Measurements from ENCODE around the gene SPATA20. TPM values are rescaled to one million over a fixed set of nuclear protein-coding genes. Genes with fewer than 3 reads are reported as not detected.

SPATA20 gene
- total RNA-seq, 2 donors from 2014 or later, result 9.1 to 12.7 TPM

DNA sequence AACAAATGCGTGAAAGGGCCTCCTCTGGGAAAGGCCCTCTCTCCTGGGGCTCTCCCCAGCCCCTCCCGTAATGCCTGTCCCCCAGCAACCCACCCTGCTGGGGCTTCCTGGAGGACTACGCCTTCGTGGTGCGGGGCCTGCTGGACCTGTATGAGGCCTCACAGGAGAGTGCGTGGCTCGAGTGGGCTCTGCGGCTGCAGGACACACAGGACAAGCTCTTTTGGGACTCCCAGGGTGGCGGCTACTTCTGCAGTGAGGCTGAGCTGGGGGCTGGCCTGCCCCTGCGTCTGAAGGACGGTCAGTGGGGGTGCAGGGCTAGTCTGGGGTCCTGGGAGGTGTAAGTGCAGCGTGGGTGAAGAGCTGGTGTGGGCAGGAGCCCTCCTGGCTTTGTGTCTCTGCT, 4.9 kb downstream of the SPATA20 start:
- Mint-ChIP-seq H3K27ac (no peak overlapping the region), H3K36me3 (ENCODE audit: low read depth) (no peaks in the 10 kb centered on the region), H3K9me3 (no peaks in the 10 kb centered on the region), H3K27me3 (no peaks in the 10 kb centered on the region), H3K4me1 (peaks cover 6% of the 10 kb centered on the region), H3K4me3 (no peak overlapping the region)
- no peak for ATAC-seq (replicated peaks)

DNA sequence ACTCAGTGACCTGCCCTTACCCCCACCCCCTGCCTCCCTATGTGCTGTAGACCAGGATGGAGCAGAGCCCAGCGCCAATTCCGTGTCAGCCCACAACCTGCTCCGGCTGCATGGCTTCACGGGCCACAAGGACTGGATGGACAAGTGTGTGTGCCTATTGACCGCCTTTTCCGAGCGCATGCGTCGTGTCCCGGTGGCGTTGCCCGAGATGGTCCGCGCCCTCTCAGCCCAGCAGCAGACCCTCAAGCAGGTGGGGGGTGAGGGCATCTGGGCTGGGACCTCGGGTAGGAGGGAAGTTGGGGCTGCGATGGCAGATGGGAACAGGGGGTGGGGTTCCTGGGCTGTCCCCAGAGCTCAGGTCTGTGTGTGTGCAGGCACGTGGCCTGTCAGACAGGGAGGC, 7.2 kb downstream of the SPATA20 start:
- no peak overlapping the region for H3K27ac Mint-ChIP-seq
- H3K36me3 Mint-ChIP-seq (ENCODE audit: low read depth), result no peaks in the 10 kb centered on the region
- peaks cover 6% of the 10 kb centered on the region for H3K4me1 Mint-ChIP-seq
- peaks cover 10% of the 10 kb centered on the region for H3K27me3 Mint-ChIP-seq
- H3K9me3 Mint-ChIP-seq, result no peaks in the 10 kb centered on the region
- no peak overlapping the region for H3K4me3 Mint-ChIP-seq
- no peak for ATAC-seq (replicated peaks)

DNA sequence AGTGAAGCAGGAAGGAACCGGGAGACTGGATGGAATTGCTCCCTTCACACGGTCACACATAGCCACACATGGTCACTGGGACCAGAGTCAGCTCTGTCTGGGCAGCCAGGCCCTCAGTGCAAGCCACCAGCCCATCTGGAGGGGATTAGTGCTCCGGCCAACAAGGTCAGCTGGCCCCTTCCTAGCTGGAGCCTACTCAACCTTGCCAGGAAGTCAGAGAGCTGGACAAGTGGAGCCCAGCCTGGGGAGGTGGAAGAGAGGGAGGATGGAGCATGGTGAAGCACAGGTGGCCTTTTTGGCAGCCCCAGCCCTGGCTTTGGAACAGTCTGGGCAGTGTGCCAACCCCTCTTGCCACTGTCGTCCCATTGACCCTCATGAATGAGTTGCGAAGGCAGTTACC, 9.8 kb downstream of the SPATA20 start:
- Mint-ChIP-seq H3K9me3 (no peaks in the 10 kb centered on the region), H3K27ac (no peak overlapping the region), H3K27me3 (peaks cover 10% of the 10 kb centered on the region), H3K36me3 (ENCODE audit: low read depth) (no peaks in the 10 kb centered on the region), H3K4me3 (no peak overlapping the region), H3K4me1 (peaks cover 6% of the 10 kb centered on the region)
- no peak for ATAC-seq (replicated peaks)

DNA sequence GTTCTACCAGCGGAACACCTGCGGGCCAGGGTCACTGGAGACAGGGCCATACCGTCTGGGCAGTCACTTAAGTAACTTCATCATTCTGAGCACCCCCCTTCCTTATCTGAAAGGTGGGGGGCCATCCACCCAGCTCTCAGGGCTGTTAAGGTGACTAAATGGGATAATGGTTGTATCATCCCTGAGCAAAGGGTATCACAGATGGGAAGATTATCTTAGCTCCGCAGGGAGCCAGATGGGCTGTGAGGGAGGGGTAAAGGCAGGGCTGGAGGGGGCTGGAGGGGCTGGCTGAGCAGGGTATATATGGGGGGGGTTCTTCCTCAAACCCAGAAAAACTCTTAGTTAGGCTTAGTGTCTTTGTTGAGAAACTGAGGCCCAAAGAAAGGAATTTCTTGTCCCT, 10.7 kb downstream of the SPATA20 start:
- H3K27ac Mint-ChIP-seq, result no peak overlapping the region
- H3K27me3 Mint-ChIP-seq, result peaks cover 17% of the 10 kb centered on the region
- no peaks in the 10 kb centered on the region for H3K9me3 Mint-ChIP-seq
- ATAC-seq (replicated peaks), result no peak
- H3K36me3 Mint-ChIP-seq (ENCODE audit: low read depth), result no peaks in the 10 kb centered on the region
- peaks cover 6% of the 10 kb centered on the region for H3K4me1 Mint-ChIP-seq
- no peak overlapping the region for H3K4me3 Mint-ChIP-seq

DNA sequence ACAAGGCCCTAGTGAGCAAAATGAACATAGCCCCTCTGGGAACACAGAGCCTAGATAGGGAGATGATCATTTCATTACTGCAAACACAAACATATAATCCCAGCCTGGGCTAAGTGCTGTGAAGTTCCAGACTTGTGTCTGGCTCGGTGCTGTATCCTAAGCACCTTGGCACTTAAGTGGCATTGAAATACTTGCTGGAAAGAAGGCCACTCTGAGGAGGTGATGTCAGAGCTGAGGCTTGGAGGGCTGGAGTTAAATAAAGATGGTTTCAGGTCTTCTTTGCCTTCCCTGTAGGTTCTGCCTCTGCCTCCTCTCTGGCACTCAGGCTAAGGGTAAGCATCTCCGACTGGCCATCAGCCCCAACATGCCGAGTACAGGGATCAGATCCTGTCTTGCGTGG, 11.1 kb downstream of the SPATA20 start:
- Mint-ChIP-seq H3K4me1 (peaks cover 6% of the 10 kb centered on the region), H3K36me3 (ENCODE audit: low read depth) (no peaks in the 10 kb centered on the region), H3K4me3 (no peak overlapping the region), H3K27me3 (peaks cover 17% of the 10 kb centered on the region), H3K27ac (no peak overlapping the region), H3K9me3 (no peaks in the 10 kb centered on the region)
- ATAC-seq (replicated peaks), result no peak

DNA sequence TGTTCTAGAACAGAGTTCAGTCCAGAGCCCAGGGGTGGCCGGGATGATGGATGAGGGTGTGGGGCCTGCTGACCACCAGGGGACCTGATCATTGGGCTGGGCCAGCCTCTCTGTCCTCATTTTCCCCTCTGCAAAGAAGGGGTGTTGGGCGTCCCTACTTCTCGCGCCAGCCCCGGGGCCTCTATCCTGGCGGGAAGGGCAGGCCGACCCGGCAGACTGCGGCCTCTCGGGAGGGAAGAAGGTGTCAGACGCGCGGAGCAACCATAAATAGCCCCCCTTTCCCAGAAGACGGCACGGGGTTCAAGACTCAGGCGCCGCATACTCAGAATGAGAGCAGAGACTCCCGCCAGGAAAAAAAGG, 11.6 kb downstream of the SPATA20 start:
- peaks cover 22% of the 10 kb centered on the region for H3K27me3 Mint-ChIP-seq
- no peaks in the 10 kb centered on the region for H3K9me3 Mint-ChIP-seq
- H3K27ac Mint-ChIP-seq, result no peak overlapping the region
- no peak for ATAC-seq (replicated peaks)
- H3K4me3 Mint-ChIP-seq, result peak overlapping the region; percentile 73
- H3K36me3 Mint-ChIP-seq (ENCODE audit: low read depth), result no peaks in the 10 kb centered on the region
- peaks cover 6% of the 10 kb centered on the region for H3K4me1 Mint-ChIP-seq

DNA sequence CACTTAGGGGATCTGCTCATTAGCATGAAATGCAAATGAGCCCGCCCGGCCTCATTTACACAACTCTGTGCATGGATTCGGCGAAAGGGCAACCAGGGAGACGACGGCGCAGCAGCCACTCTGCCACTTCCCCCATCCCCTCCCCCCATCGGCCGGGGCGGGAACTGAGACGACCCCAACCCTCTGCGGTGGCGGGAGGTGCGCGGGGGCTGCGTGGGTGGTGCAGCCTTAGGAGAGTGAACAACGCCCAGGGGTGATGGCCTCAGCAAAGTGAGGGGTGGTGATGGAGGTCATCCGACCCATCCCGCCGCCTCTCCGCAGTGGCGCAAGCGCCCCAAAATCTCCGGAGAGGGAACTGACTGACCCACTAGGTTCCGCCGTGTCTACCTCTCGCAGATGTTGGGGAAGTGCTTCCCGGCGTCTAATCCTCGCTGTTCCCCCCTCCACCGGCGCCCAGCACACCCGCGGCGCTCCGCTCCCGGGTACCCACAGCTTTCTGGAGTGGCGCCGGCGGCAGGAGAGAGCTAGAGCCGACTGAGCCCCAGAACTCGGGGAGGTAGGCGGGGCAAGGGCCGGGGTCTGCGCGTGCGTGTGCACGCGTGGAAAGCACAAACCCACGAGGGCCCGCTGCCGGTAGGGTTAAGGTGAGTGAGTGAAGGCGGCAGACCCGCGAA, 12.1 kb downstream of the SPATA20 start:
- no peaks in the 10 kb centered on the region for H3K36me3 Mint-ChIP-seq (ENCODE audit: low read depth)
- no peaks in the 10 kb centered on the region for H3K9me3 Mint-ChIP-seq
- peaks cover 26% of the 10 kb centered on the region for H3K27me3 Mint-ChIP-seq
- H3K4me1 Mint-ChIP-seq, result peaks cover 6% of the 10 kb centered on the region
- H3K4me3 Mint-ChIP-seq, result peak overlapping the region; percentile 73
- no peak for ATAC-seq (replicated peaks)
- no peak overlapping the region for H3K27ac Mint-ChIP-seq

DNA sequence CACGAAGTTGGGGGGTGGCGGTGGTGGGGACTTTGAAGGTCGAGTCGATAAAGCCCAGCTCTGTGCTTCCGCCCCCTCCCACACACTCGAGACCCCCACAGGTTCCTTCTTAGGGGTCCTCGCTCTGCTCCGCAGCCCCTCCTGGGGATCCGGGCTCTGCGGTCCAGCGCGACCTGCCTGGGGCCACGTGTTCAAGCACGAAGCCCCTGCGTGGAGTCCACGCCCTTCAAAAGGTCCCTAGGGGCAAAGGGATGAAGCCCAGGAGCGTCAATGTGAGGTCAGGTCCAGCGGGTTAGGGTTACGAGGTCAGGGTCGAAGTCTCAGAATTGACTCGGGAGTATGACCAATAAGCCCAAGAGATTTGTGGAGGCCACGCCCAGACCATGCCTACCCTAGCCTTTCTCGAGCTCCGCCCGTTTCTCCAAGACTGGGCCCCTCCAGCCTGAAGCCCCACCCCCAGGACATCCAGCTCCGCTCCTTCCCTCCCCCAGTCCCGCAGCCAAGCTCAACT, 12.8 kb downstream of the SPATA20 start:
- no peaks in the 10 kb centered on the region for H3K36me3 Mint-ChIP-seq (ENCODE audit: low read depth)
- H3K4me3 Mint-ChIP-seq, result peak overlapping the region; percentile 73
- H3K4me1 Mint-ChIP-seq, result peaks cover 2% of the 10 kb centered on the region
- H3K27me3 Mint-ChIP-seq, result peaks cover 29% of the 10 kb centered on the region
- H3K27ac Mint-ChIP-seq, result no peak overlapping the region
- peak; percentile 38 for ATAC-seq (replicated peaks)
- no peaks in the 10 kb centered on the region for H3K9me3 Mint-ChIP-seq

DNA sequence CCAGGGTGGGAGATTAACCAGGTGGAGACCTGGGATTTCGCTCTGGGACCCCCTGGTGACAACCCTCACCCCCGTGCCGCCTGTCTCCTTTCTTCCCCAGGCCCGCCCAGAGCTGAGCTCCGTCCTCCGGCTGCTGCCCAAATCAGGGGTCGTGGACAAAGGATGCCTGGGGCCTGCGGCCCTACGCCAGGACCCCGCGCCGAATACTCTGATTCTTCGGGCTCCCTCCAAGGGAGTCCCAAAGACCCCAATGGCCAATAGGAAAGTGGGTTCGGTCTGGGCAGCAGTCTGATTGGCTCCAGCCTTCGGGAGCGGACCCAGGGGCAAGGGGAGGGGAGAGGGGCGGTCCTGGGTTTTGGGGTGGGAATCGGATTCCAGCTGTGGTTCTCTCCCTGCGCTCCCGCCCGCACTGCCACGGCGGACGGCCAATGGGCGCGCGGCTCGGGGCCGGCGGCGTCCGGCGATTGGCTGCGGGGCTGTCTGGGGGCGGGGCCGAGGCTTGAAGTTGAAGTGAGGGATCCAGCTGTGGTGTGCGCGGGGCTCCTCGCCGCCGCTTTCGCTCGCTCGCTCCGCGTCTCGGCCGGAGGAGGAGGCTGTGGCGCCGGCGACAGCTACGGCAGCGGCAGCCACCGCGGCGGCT, 13.3 kb downstream of the SPATA20 start, which contains the start of gene CACNA1G:
Gene CACNA1G, plus strand, starts transcription at position 531 of the 640 bp plus-strand sequence. CDS start 745 bp downstream, outside the sequence.
- ATAC-seq (replicated peaks), result peak; percentile 96
- Mint-ChIP-seq H3K4me3 (peak within 1 kb of the TSS; percentile 73), H3K4me1 (no peaks in the 10 kb centered on the region), H3K27ac (no peak within 1 kb of the TSS), H3K9me3 (no peaks in the 10 kb centered on the region), H3K36me3 (ENCODE audit: low read depth) (no peaks in the 10 kb centered on the region), H3K27me3 (peaks cover 35% of the 10 kb centered on the region)

DNA sequence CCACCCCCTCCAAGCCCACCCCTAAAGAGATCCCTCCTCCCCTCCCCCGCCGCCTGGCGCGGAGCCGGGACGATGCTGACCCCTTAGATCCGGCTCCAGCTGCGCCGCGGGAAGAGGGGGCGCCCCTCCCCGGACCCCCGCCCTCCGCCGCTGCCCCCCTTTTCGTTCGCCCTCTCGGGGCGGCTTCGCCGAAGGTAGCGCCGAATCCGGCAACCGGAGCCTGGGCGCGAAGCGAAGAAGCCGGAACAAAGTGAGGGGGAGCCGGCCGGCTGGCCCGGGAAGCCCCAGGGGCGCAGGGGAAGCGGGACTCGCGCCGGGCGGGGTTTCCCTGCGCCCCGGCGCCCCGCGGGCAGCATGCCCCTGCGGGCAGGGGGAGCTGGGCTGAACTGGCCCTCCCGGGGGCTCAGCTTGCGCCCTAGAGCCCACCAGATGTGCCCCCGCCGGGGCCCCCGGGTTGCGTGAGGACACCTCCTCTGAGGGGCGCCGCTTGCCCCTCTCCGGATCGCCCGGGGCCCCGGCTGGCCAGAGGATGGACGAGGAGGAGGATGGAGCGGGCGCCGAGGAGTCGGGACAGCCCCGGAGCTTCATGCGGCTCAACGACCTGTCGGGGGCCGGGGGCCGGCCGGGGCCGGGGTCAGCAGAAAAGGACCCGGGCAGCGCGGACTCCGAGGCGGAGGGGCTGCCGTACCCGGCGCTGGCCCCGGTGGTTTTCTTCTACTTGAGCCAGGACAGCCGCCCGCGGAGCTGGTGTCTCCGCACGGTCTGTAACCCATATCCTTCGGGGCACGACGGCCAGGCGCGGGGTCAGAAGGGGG, 14.2 kb downstream of the SPATA20 start:
- Mint-ChIP-seq H3K27ac (no peak overlapping the region), H3K36me3 (ENCODE audit: low read depth) (no peaks in the 10 kb centered on the region), H3K27me3 (peaks cover 42% of the 10 kb centered on the region), H3K4me3 (no peak overlapping the region), H3K9me3 (no peaks in the 10 kb centered on the region), H3K4me1 (peaks cover 5% of the 10 kb centered on the region)
- ATAC-seq (replicated peaks), result no peak

DNA sequence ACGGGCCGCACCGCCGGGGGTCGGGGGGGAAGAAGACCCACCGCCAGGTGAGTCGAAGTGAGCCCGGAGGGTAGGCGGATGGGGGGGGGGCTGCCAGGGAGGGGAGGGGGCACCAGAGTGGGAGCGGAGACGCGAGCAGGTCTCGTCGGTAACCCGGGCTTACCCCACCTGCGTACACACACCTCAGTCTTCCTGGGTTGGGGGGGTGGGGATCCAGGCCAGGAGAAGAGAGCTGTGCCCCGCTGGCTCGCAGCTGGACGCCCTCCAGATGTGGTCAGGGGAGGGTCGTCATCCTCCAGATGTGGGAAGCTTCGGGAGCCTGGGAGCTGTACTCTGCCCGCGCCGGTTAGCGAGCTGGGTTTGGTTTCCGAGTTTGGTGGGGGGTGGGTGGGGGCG, 14.8 kb downstream of the SPATA20 start:
- peaks cover 48% of the 10 kb centered on the region for H3K27me3 Mint-ChIP-seq
- H3K36me3 Mint-ChIP-seq (ENCODE audit: low read depth), result no peaks in the 10 kb centered on the region
- peaks cover 5% of the 10 kb centered on the region for H3K4me1 Mint-ChIP-seq
- no peaks in the 10 kb centered on the region for H3K9me3 Mint-ChIP-seq
- no peak overlapping the region for H3K27ac Mint-ChIP-seq
- no peak overlapping the region for H3K4me3 Mint-ChIP-seq
- ATAC-seq (replicated peaks), result no peak

DNA sequence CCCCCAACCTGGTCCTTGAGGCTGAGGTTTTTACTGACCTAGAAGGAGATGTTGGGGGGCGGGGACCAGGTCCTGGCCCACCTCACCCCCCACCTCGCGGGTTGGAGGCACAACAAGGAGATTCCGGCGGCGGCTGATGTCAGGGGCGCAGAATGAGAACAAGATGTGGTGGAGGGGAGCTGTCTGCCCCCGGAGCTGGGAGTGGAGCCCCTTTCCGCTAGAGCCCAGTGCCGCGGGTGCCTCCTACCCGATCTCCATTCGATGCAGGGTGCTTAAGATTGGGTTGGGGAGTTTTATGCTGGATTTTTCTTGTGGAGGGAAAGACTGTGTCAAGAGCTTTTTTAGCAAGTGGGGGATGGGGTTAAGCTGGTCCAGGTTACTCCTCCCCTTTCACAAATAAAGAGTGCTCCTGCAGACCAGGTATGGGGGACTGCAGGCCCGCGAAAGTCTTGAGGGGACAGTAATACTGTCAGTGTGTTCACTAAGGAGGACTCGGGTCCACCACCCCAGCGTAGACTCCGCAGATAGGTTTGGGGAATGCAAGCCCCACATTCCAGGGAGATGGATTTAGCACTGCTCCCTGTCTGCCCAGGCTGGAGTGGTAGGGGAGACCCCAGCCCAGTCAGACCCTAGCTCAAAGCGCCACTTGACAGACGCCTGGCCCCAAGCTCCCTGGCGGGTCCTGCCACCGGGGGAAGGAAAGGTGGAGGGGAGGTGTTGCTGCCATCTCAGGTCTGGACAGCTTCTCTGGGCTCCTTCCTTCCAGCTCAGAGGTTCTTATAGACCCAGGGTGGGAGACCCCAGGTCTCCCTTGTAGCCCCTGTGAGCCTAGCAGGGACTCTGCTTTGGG, 15.5 kb downstream of the SPATA20 start:
- no peak for ATAC-seq (replicated peaks)
- H3K9me3 Mint-ChIP-seq, result no peaks in the 10 kb centered on the region
- no peak overlapping the region for H3K27ac Mint-ChIP-seq
- H3K4me1 Mint-ChIP-seq, result peaks cover 5% of the 10 kb centered on the region
- peak overlapping the region; percentile 13 for H3K4me3 Mint-ChIP-seq
- H3K36me3 Mint-ChIP-seq (ENCODE audit: low read depth), result no peaks in the 10 kb centered on the region
- peaks cover 47% of the 10 kb centered on the region for H3K27me3 Mint-ChIP-seq

DNA sequence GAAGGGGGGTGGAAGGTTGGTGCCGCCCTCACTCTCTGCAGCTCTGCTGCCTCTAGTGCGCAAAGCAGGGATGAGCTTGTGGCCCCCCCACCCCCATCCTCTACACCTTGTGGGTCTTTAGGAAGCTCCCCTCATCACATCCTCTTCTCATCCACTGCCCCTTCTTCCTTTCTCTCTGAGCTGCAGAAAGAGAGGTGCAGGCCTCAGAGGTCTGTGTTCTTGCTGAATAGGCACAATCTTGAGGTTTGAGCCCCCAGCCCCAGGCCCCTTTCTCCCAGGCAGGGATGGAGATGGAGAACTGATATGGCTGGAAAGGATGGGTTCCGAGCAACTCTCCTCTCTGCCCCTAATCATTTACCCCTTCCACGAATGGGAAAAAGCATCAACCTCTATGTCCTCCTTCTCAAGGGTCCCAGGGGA, 16.1 kb downstream of the SPATA20 start:
- no peak overlapping the region for H3K4me3 Mint-ChIP-seq
- peaks cover 5% of the 10 kb centered on the region for H3K4me1 Mint-ChIP-seq
- H3K27ac Mint-ChIP-seq, result no peak overlapping the region
- peaks cover 43% of the 10 kb centered on the region for H3K27me3 Mint-ChIP-seq
- no peaks in the 10 kb centered on the region for H3K36me3 Mint-ChIP-seq (ENCODE audit: low read depth)
- no peaks in the 10 kb centered on the region for H3K9me3 Mint-ChIP-seq
- ATAC-seq (replicated peaks), result no peak

DNA sequence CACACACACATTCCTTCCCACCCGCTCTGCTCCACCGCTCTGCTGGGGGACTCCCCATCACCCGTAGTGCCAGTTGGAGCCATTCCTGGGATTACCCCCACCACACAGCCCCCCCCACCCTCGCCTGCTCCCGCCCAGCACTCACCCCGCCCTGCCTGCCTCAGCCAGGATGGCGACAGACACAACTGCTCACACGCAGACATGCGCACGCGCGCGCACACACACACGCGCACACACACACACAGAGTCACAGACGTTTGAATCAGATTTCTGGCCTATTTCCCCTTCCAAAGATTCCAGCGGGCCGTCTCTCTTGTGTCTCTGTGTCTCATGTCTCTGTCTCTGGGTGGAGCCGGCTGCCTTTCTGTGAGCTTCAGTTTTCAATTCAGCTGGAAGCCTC, 17.9 kb downstream of the SPATA20 start:
- no peak for ATAC-seq (replicated peaks)
- Mint-ChIP-seq H3K36me3 (ENCODE audit: low read depth) (no peaks in the 10 kb centered on the region), H3K4me3 (no peak overlapping the region), H3K27me3 (peaks cover 38% of the 10 kb centered on the region), H3K4me1 (peaks cover 5% of the 10 kb centered on the region), H3K27ac (no peak overlapping the region), H3K9me3 (no peaks in the 10 kb centered on the region)

All from activated T-helper 17 cell treated with anti-CD3 and anti-CD28 coated beads, Interleukin-2, amount 50 U/mL, for 72 hours (primary cell).